ENCODE results near the gene CCNK. TPM values are rescaled to one million over a fixed set of nuclear protein-coding genes. Genes with fewer than 3 reads are reported as not detected.
A peak's percentile ranks its signal among the peaks of the same experiment; 100 is the strongest.

Gene CCNK
- total and polyA plus RNA-seq, 12 donors, result 10.9 to 41.0 (median 30.3) TPM

DNA sequence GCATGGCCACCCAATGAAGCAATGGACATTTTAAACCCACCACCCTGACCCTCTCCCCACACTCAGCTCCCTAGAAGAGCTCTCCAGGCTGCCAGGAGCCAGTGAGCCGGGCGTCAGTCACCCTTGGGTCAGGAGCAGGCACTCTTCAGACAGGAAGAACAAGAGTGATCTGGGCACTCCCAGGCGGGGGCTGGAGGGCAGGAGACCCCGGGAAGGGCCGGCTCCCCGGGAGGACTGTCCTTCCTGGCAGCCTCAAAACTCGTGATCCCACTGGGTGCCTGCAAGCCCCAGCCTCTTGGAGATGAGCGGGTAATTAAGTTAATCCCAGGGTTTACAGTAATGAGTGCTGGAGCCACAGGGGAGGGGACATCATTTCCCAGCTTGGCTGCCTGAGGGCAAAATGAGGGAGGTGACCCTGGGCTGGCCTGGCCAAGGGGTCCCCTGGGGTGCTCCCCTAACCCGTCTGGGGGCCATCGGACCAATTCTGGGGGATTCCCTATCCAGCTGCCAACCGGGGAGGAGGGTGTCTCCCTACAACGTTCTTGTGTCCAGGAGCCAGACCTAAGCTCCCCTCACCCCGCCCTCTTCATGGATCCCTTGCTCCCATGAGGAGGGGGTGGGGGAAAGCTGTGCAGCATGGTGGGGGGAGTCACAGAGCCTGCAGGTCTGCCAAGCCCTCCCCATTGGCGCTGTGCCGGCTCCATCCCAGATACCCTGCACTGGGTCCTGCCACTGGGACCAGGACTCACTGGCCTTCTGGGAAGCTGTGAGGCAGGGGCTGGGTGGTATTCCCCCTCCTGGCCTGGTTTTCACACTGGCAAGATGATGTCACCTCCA is 59.2 kb downstream of the CCNK start:
- no peaks in the 10 kb centered on the region for H3K27me3 ChIP-seq
- peak overlapping the region in 1 of 10 donors; percentile 11 for H3K4me3 ChIP-seq
- intact Hi-C loops (cut with DNase I), result loop anchor here in 1 of 10 donors (5.0 kb wide), 1 partner anchor 1018 kb away; no protein-coding TSS in a partner anchor
- TF ChIP-seq, protein P1, sequence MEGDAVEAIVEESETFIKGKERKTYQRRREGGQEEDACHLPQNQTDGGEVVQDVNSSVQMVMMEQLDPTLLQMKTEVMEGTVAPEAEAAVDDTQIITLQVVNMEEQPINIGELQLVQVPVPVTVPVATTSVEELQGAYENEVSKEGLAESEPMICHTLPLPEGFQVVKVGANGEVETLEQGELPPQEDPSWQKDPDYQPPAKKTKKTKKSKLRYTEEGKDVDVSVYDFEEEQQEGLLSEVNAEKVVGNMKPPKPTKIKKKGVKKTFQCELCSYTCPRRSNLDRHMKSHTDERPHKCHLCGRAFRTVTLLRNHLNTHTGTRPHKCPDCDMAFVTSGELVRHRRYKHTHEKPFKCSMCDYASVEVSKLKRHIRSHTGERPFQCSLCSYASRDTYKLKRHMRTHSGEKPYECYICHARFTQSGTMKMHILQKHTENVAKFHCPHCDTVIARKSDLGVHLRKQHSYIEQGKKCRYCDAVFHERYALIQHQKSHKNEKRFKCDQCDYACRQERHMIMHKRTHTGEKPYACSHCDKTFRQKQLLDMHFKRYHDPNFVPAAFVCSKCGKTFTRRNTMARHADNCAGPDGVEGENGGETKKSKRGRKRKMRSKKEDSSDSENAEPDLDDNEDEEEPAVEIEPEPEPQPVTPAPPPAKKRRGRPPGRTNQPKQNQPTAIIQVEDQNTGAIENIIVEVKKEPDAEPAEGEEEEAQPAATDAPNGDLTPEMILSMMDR (IDR thresholded peaks at IDR 0.05), result no peak
- H3K36me3 ChIP-seq, result no peaks in the 10 kb centered on the region
- H3K9me3 ChIP-seq, result no peaks in the 10 kb centered on the region
- H3K27ac ChIP-seq, result peak overlapping the region; percentile 41 to 91 (median 72)
- H3K4me1 ChIP-seq, result peaks cover 29 to 86% (median 64%) of the 10 kb centered on the region in 9 donors
- ATAC-seq, result no peak
- WGBS, 2 donors, result 65 to 68% methylated on average over 15 of the region's 15 CpGs
- no peak for DNase-seq

- Histone ChIP-seq H3K36me3 (no peaks in the 10 kb centered on the region), H3K4me1 (peaks cover 29 to 84% (median 66%) of the 10 kb centered on the region in 9 donors), H3K27me3 (no peaks in the 10 kb centered on the region), H3K4me3 (no peak overlapping the region), H3K9me3 (no peaks in the 10 kb centered on the region), H3K27ac (peak overlapping the region in 2 of 10 donors; percentile 87 to 91)
- TF ChIP-seq, protein P1 (IDR thresholded peaks at IDR 0.05), result no peak
- no peak for ATAC-seq
- intact Hi-C loops (cut with DNase I), result loop anchor here in 1 of 10 donors (5.0 kb wide), 1 partner anchor 1019 kb away; no protein-coding TSS in a partner anchor
- DNase-seq, result no peak
- WGBS, 2 donors, result 88 to 90% methylated on average over 10 of the region's 10 CpGs
Observed at GRCh38 chr14:99541211-99541610, 60.0 kb downstream of the CCNK start.

- TF ChIP-seq, protein P1 (IDR thresholded peaks at IDR 0.05), result no peak
- H3K4me3 ChIP-seq, result no peak overlapping the region
- peak overlapping the region in 1 of 10 donors; percentile 21 for H3K27ac ChIP-seq
- H3K36me3 ChIP-seq, result no peaks in the 10 kb centered on the region
- peaks cover 29 to 83% (median 60%) of the 10 kb centered on the region in 9 donors for H3K4me1 ChIP-seq
- no peak for DNase-seq
- no peak for ATAC-seq
- WGBS, 2 donors, result 80 to 83% methylated on average over 18 of the region's 18 CpGs
- intact Hi-C loops (cut with DNase I), result loop anchor here in 1 of 10 donors (5.0 kb wide), 1 partner anchor 1020 kb away; no protein-coding TSS in a partner anchor
- H3K9me3 ChIP-seq, result no peaks in the 10 kb centered on the region
- H3K27me3 ChIP-seq, result no peaks in the 10 kb centered on the region
Observed at GRCh38 chr14:99541677-99542470, 60.7 kb downstream of the CCNK start.

GRCh38 chr14:99542566-99542965 is 61.4 kb downstream of the CCNK start:
- intact Hi-C loops (cut with DNase I), result loop anchor here in 1 of 10 donors (5.0 kb wide), 1 partner anchor 1020 kb away; no protein-coding TSS in a partner anchor
- H3K27ac ChIP-seq, result no peak overlapping the region
- H3K36me3 ChIP-seq, result no peaks in the 10 kb centered on the region
- TF ChIP-seq, protein P1 (IDR thresholded peaks at IDR 0.05), result no peak
- H3K9me3 ChIP-seq, result no peaks in the 10 kb centered on the region
- H3K4me3 ChIP-seq, result no peak overlapping the region
- no peak for ATAC-seq
- WGBS, 2 donors, result 83 to 85% methylated on average over 13 of the region's 13 CpGs
- no peak for DNase-seq
- peaks cover 23 to 76% (median 53%) of the 10 kb centered on the region in 9 donors for H3K4me1 ChIP-seq
- H3K27me3 ChIP-seq, result no peaks in the 10 kb centered on the region
